PC-9 (cell line): ENCODE data around the gene ADTRP. TPM values are rescaled to one million over a fixed set of nuclear protein-coding genes. Genes with fewer than 3 reads are reported as not detected.

Experiments
- BruUV-seq: library from RNA; stranded (reverse); fragments of 400-500 nt; replicated peaks from 2 replicates; lab custom pipeline; 2021; lab: Mats Ljungman, UMichigan
- CTCF ChIA-PET: fragments of 300-600 bp; sonication (Branson Sonifier 250); formaldehyde crosslinking; loops from one replicate; lab custom pipeline; 2022; ENCODE audit warnings: antibody characterized with exemption; lab: Charles Lee
- POLR2A ChIA-PET: fragments of 300-600 bp; sonication (Branson Sonifier 250); formaldehyde crosslinking; loops from one replicate; lab custom pipeline; 2022; ENCODE audit warnings: antibody characterized with exemption; ENCODE audit not compliant: unreplicated experiment; lab: Charles Lee
- DNase-seq, 2 experiments: peaks; one replicate each; pipeline versions ENCODE4 v3.0.0 to v3.0.0-alpha.2; 2015 to 2022; ENCODE audit warnings: mixed read lengths in 1 of 2
- H2AFZ ChIP-seq: fragments of 200-600 bp; sonication (generic); 2 replicates; pipeline ENCODE4 v1.8.1; 2017; ENCODE audit warnings: antibody characterized with exemption
- H3F3A ChIP-seq: fragments of 200-600 bp; sonication (generic); 2 replicates; pipeline ENCODE4 v1.8.1; 2017; ENCODE audit warnings: antibody characterized with exemption, mild to moderate bottlenecking, low read depth; ENCODE audit not compliant: insufficient read depth
- H3K27ac ChIP-seq: fragments of 200-600 bp; sonication (generic); 2 replicates; pipeline ENCODE4 v1.6.1; 2016; ENCODE audit warnings: mixed run types
- H3K27me3 ChIP-seq: fragments of 200-600 bp; sonication (generic); 2 replicates; pipeline ENCODE4 v1.6.1; 2016; ENCODE audit warnings: low read depth, mixed run types; ENCODE audit not compliant: insufficient read depth
- H3K36me3 ChIP-seq: fragments of 200-600 bp; sonication (generic); 2 replicates; pipeline ENCODE4 v1.6.1; 2016; ENCODE audit warnings: low read depth, mixed run types
- H3K4me1 ChIP-seq: fragments of 200-600 bp; sonication (generic); replicated peaks from 2 replicates; pipeline ENCODE4 v1.6.1; 2016; ENCODE audit warnings: mixed run types; ENCODE audit not compliant: insufficient read depth
- H3K4me2 ChIP-seq: fragments of 200-600 bp; sonication (generic); 2 replicates; pipeline ENCODE4 v1.6.1; 2017; ENCODE audit warnings: mixed run types
- H3K4me3 ChIP-seq: fragments of 200-600 bp; sonication (generic); 2 replicates; pipeline ENCODE4 v1.6.1; 2016; ENCODE audit warnings: mixed run types
- H3K79me2 ChIP-seq: fragments of 200-600 bp; sonication (generic); 2 replicates; pipeline ENCODE4 v1.6.1; 2017; ENCODE audit warnings: low read depth, mixed run types
- H3K9me2 ChIP-seq: fragments of 200-600 bp; sonication (generic); 2 replicates; pipeline ENCODE4 v1.8.1; 2017; ENCODE audit warnings: mild to moderate bottlenecking; ENCODE audit not compliant: insufficient read depth
- H3K9me3 ChIP-seq: fragments of 200-600 bp; sonication (generic); 2 replicates; pipeline ENCODE4 v1.8.1; 2016; ENCODE audit warnings: low read depth; ENCODE audit not compliant: insufficient read depth
- H4K20me1 ChIP-seq: fragments of 200-600 bp; sonication (generic); 2 replicates; pipeline ENCODE4 v1.8.1; 2017; ENCODE audit not compliant: insufficient read depth
- EZH2 ChIP-seq: fragments of 200-600 bp; sonication (generic); IDR thresholded peaks from 2 replicates; pipeline ENCODE4 v1.8.0; 2017; ENCODE audit warnings: antibody characterized with exemption, low read depth
- intact Hi-C: fragments of 100-400 bp; cut with micrococcal nuclease; formaldehyde crosslinking; loops from one replicate; pipeline ENCODE4 v1.10.0; 2022; ENCODE audit not compliant: unreplicated experiment
- total RNA-seq: library from RNA; stranded (reverse); gene quantifications from 2 replicates; pipeline ENCODE4 v1.2.3, GENCODE V29; 2021
- TF ChIP-seq, protein P1 (sequence below): fragments of 200-600 bp; sonication (generic); conservative IDR thresholded peaks from 2 replicates; pipeline ENCODE4 v1.6.1; 2017; ENCODE audit warnings: mixed run types, antibody characterized with exemption, mild to moderate bottlenecking, moderate library complexity

The ADTRP gene
- total RNA-seq, 1 experiment from 2014 or later = 4.1 TPM

DNA sequence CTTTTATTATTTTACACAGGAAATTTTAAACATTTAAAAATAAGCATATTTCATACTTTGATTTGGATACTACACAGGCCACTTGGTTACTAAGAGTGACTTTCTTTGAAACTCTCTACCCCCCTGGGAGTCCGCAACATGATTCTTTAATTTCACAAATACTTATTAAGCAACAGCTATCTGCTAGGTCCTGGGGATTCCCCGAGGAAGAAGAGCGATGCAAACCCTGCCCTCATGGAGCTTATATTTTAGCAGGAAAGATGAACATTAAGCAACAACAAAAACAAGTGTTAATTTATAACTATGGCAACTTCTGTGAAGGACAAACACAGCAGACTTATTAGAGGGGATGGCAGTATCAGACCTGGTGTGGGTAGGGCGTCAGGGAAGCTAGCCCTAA lies 3.9 kb upstream of the ADTRP start:
- ChIA-PET CTCF (no interaction called here), POLR2A (no interaction called here)
- Histone ChIP-seq H3K36me3 (no peaks in the 10 kb centered on the region), H3K4me1 (peaks cover 16% of the 10 kb centered on the region), H3K9me2 (no peaks in the 10 kb centered on the region), H3K4me3 (no peak overlapping the region), H3K9me3 (no peaks in the 10 kb centered on the region), H4K20me1 (no peaks in the 10 kb centered on the region), H3F3A (no peaks in the 10 kb centered on the region), H3K27me3 (no peaks in the 10 kb centered on the region), H3K27ac (no peak overlapping the region), H3K4me2 (no peak overlapping the region), H3K79me2 (no peaks in the 10 kb centered on the region), H2AFZ (no peak overlapping the region)
- BruUV-seq = no TSS peak
- DNase-seq = no peak
- TF ChIP-seq, protein P1, sequence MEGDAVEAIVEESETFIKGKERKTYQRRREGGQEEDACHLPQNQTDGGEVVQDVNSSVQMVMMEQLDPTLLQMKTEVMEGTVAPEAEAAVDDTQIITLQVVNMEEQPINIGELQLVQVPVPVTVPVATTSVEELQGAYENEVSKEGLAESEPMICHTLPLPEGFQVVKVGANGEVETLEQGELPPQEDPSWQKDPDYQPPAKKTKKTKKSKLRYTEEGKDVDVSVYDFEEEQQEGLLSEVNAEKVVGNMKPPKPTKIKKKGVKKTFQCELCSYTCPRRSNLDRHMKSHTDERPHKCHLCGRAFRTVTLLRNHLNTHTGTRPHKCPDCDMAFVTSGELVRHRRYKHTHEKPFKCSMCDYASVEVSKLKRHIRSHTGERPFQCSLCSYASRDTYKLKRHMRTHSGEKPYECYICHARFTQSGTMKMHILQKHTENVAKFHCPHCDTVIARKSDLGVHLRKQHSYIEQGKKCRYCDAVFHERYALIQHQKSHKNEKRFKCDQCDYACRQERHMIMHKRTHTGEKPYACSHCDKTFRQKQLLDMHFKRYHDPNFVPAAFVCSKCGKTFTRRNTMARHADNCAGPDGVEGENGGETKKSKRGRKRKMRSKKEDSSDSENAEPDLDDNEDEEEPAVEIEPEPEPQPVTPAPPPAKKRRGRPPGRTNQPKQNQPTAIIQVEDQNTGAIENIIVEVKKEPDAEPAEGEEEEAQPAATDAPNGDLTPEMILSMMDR = no peak
- no peak for TF ChIP-seq EZH2
- intact Hi-C loops = no loop called here

DNA sequence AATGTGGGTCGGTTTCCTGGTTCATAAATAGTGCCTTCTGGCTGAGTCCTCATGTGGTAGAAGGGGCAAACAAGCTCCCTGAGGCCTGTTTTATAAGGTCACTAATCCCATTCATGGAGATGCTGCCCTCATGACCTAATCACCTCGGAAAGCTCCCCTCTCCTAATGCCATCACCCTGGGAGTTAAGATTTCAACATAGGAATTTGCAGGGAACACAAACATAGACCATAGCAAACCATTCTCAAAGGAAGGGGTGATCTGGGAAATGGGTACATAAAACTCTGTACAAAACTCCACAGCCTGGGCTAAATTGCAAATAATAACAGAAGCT lies 1.5 kb upstream of the ADTRP start:
- TF ChIP-seq, protein P1 = no peak

DNA sequence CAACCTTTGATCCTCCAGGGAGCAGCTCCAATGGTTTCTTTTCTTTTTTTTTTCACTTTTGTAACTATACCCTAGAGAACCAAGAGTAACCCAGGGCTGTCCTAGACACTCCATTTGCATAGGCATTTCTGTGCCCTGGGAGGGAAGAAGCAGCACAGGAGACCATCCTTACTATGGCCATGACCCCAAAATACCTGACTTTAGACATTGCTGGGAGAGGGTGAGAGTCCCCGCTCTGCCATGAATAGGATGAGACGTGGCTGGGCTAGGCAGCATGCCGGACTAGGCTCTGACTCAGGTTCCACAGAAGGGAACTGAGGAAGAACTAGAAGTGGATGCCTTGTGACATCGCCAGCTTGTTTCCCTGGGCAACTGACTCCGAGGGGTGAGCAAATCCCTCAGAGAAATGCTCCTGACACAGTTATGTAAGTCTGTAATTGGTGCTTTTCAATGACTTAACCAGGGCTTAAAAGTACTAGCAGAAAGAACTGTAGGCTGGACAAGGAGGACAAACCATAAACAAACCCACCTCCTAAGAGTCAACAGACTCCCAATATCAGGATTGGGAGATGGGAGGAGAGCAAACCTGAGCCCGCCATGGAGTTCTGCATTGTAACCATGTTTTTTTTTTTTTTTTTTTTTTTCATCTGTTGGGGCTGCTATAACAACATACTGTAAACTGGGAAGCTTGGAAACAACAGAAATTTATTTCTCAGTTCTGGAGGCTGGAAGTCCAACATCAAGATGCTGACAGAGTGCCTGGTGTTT lies 910 bp upstream of the ADTRP start:
- Histone ChIP-seq H3K4me3 (no peak overlapping the region), H4K20me1 (no peaks in the 10 kb centered on the region), H3K9me3 (no peaks in the 10 kb centered on the region), H3K79me2 (no peaks in the 10 kb centered on the region), H3K9me2 (no peaks in the 10 kb centered on the region), H3K27me3 (no peaks in the 10 kb centered on the region), H3K27ac (no peak overlapping the region), H3F3A (no peaks in the 10 kb centered on the region), H2AFZ (no peak overlapping the region), H3K36me3 (no peaks in the 10 kb centered on the region), H3K4me2 (no peak overlapping the region; the same call in 1 of the 2 replicates), H3K4me1 (peaks cover 12% of the 10 kb centered on the region)
- TF ChIP-seq EZH2 = no peak
- TF ChIP-seq, protein P1 = no peak
- BruUV-seq = no TSS peak
- intact Hi-C loops = no loop called here
- POLR2A ChIA-PET = interaction anchor here (0.7 kb wide), 1 partner anchor 142 kb away, joined by 6 read pairs; no protein-coding TSS in a partner anchor
- CTCF ChIA-PET = interaction anchor here (0.5 kb wide), 1 partner anchor 73 kb away, joined by 3 read pairs; no protein-coding TSS in a partner anchor
- no peak for DNase-seq

More for the DNA sequence above, 1.5 kb upstream of the ADTRP start:
- no peaks in the 10 kb centered on the region for H3K36me3 ChIP-seq
- no peak overlapping the region for H3K27ac ChIP-seq
- ChIA-PET POLR2A (interaction anchor here (0.7 kb wide), 1 partner anchor 141 kb away, joined by 6 read pairs; no protein-coding TSS in a partner anchor), CTCF (no interaction called here)
- H3K4me3 ChIP-seq = no peak overlapping the region
- H4K20me1 ChIP-seq = no peaks in the 10 kb centered on the region
- intact Hi-C loops = no loop called here
- H3K9me3 ChIP-seq = no peaks in the 10 kb centered on the region
- no peaks in the 10 kb centered on the region for H3K9me2 ChIP-seq
- no peak overlapping the region for H3K4me2 ChIP-seq
- H3F3A ChIP-seq = no peaks in the 10 kb centered on the region
- BruUV-seq = no TSS peak
- peaks cover 9% of the 10 kb centered on the region for H3K4me1 ChIP-seq
- no peak for DNase-seq
- H3K79me2 ChIP-seq = no peaks in the 10 kb centered on the region
- H3K27me3 ChIP-seq = no peaks in the 10 kb centered on the region
- H2AFZ ChIP-seq = no peak overlapping the region
